Natural killer cell (primary cell): ENCODE measurements around the gene ZNF789. TPM values are rescaled to one million over a fixed set of nuclear protein-coding genes. Genes with fewer than 3 reads are reported as not detected.
A peak's percentile ranks its signal among the peaks of the same experiment; 100 is the strongest.

Experiments used
- ATAC-seq, 3 donors: fragments of 150-1000 bp in 2 of 3; fragments of 200-7000 bp in 1 of 3; cut with Tn5 transposase; 1 replicate in 1 of 3; 2 replicates in 2 of 3; pipeline ENCODE4 v1.10.0; 2021; ENCODE audit warnings: mild to moderate bottlenecking in 2 of 3, moderate library complexity in 2 of 3
- DNase-seq, 2 donors: peaks; one replicate each; pipeline versions ENCODE4 v3.0.0 to v3.0.0-alpha.2; 2013 to 2021; ENCODE audit warnings: mixed read lengths in 1 of 2
- H3K27ac ChIP-seq: one replicate; pipeline ENCODE4 v1.5.1; 2013; ENCODE audit warnings: mild to moderate bottlenecking, low read length
- H3K27me3 ChIP-seq: one replicate; pipeline ENCODE4 v1.6.1; 2013; ENCODE audit warnings: low read length; ENCODE audit not compliant: control insufficient read depth, insufficient read depth
- H3K36me3 ChIP-seq: one replicate; pipeline ENCODE4 v1.6.1; 2013; ENCODE audit warnings: low read length; ENCODE audit not compliant: control insufficient read depth, insufficient read depth
- H3K4me1 ChIP-seq: one replicate; pipeline ENCODE4 v1.6.1; 2013; ENCODE audit warnings: low read length; ENCODE audit not compliant: control insufficient read depth, insufficient read depth
- H3K4me3 ChIP-seq: one replicate; pipeline ENCODE4 v1.5.1; 2013; ENCODE audit warnings: low read length
- H3K9me3 ChIP-seq: one replicate; pipeline ENCODE4 v1.6.1; 2013; ENCODE audit warnings: low read length; ENCODE audit not compliant: control insufficient read depth, insufficient read depth
- H3K27ac Mint-ChIP-seq, 2 donors: one replicate each; pipeline ENCODE4 v1.8.0; 2022; ENCODE audit warnings: mild to moderate bottlenecking in 2 of 2, mixed read lengths in 2 of 2, moderate library complexity in 1 of 2
- H3K27me3 Mint-ChIP-seq, 2 donors: one replicate each; pipeline ENCODE4 v1.8.0; 2022; ENCODE audit warnings: low read depth in 2 of 2, mixed read lengths in 2 of 2
- H3K36me3 Mint-ChIP-seq: one replicate; pipeline ENCODE4 v1.8.0; 2022; ENCODE audit warnings: mixed read lengths
- H3K4me1 Mint-ChIP-seq, 2 donors: one replicate each; pipeline ENCODE4 v1.8.0; 2022; ENCODE audit warnings: mixed read lengths in 2 of 2
- H3K4me3 Mint-ChIP-seq: one replicate; pipeline ENCODE4 v1.8.0; 2022; ENCODE audit warnings: mild to moderate bottlenecking, moderate library complexity, mixed read lengths
- H3K9me3 Mint-ChIP-seq, 2 donors: one replicate each; pipeline ENCODE4 v1.8.0; 2022; ENCODE audit warnings: mixed read lengths in 2 of 2
- CTCF ChIP-seq: fragments of 200-600 bp; IDR thresholded peaks from one replicate; pipeline ENCODE4 v1.8.0; 2022; ENCODE audit warnings: antibody characterized with exemption
- WGBS: methylation state at CpG from one replicate; pipeline ENCODE4 v1.1.7; 2013; ENCODE audit warnings: missing lambda C conversion rate; ENCODE audit not compliant: insufficient coverage; 5-methylcytosine and 5-hydroxymethylcytosine counted together
- intact Hi-C: fragments of 100-400 bp; cut with micrococcal nuclease; formaldehyde crosslinking; loops from one replicate; pipeline ENCODE4 v1.14.2; 2022
- total RNA-seq, 4 donors: library from RNA; stranded (reverse); fragments of 120-200 nt in 1 of 4; gene quantifications; one replicate each; pipeline versions ENCODE4 v1.2.3 to v1.2.4, GENCODE V29; 2013 to 2022

The ZNF789 gene
- total RNA-seq, 3 donors from 2014 or later (not counting 1 experiment from before 2014, with no cell fraction given) = 16.7 to 18.6 (median 16.8) TPM

DNA sequence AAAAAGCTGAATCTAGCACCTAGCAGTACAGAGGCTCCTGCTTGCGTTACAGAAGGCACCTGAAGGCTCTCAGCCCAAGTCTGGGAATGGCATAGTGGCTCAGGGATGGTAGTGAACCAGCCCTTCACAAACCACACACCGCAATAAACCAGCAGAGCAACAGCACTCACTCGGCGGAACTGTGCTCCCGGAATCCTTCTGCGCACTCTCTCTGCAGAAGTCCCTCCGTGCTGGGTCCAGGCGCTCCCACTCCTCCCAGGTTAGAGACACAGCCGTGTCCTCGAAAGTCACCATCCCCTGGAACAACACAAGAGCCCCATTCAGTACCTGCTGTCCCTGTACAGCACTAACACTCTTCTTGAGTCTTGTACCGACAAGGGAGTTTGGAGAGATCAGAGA lies 25.9 kb downstream of the ZNF789 start:
- 60% methylated on average over 11 of the region's 11 CpGs for WGBS
- no peak for TF ChIP-seq CTCF
- ATAC-seq (no peak), DNase-seq (no peak)
- peak overlapping the region; percentile 100 for H3K4me3 Mint-ChIP-seq
- H3K9me3 Mint-ChIP-seq = peaks cover 0 to 1% of the 10 kb centered on the region in 2 donors
- peak overlapping the region; percentile 96 for H3K27ac ChIP-seq
- H3K27me3 Mint-ChIP-seq = no peaks in the 10 kb centered on the region
- no peaks in the 10 kb centered on the region for H3K27me3 ChIP-seq
- peaks cover 25 to 34% of the 10 kb centered on the region in 2 donors for H3K4me1 Mint-ChIP-seq
- peaks cover 12% of the 10 kb centered on the region for H3K9me3 ChIP-seq
- peaks cover 36% of the 10 kb centered on the region for H3K4me1 ChIP-seq
- peak overlapping the region; percentile 92 for H3K4me3 ChIP-seq
- intact Hi-C loops = no loop called here
- peaks cover 29% of the 10 kb centered on the region for H3K36me3 ChIP-seq
- H3K36me3 Mint-ChIP-seq = peaks cover 10% of the 10 kb centered on the region
- H3K27ac Mint-ChIP-seq = peak overlapping the region; percentile 95 to 99

- Mint-ChIP-seq H3K27me3 (no peaks in the 10 kb centered on the region), H3K36me3 (peaks cover 2% of the 10 kb centered on the region), H3K4me1 (peaks cover 25 to 29% of the 10 kb centered on the region in 2 donors), H3K27ac (peak overlapping the region; percentile 95 to 99), H3K9me3 (no peaks in the 10 kb centered on the region), H3K4me3 (peak overlapping the region; percentile 100)
- Histone ChIP-seq H3K4me3 (peak overlapping the region; percentile 92), H3K27ac (peak overlapping the region; percentile 96), H3K9me3 (peaks cover 4% of the 10 kb centered on the region), H3K27me3 (no peaks in the 10 kb centered on the region), H3K36me3 (peaks cover 21% of the 10 kb centered on the region), H3K4me1 (peaks cover 42% of the 10 kb centered on the region)
- WGBS = under 1% methylated on average over 12 of the region's 14 CpGs
- TF ChIP-seq CTCF = no peak
- ATAC-seq (peak; percentile 46 to 72 (median 52)), DNase-seq (peak in 1 of 2 donors; percentile 76)
- intact Hi-C loops = no loop called here
Measured at GRCh38 chr7:99499371-99499720, 26.7 kb downstream of the ZNF789 start.

- Histone ChIP-seq H3K27ac (peak within 1 kb of the TSS; percentile 96), H3K27me3 (no peaks in the 10 kb centered on the region), H3K4me3 (peak within 1 kb of the TSS; percentile 92), H3K9me3 (no peaks in the 10 kb centered on the region), H3K36me3 (peaks cover 17% of the 10 kb centered on the region), H3K4me1 (peaks cover 43% of the 10 kb centered on the region)
- 0% methylated on average over 68 of the region's 68 CpGs for WGBS
- TF ChIP-seq CTCF = no peak
- Mint-ChIP-seq H3K27me3 (no peaks in the 10 kb centered on the region), H3K4me1 (peaks cover 25 to 29% of the 10 kb centered on the region in 2 donors), H3K9me3 (no peaks in the 10 kb centered on the region), H3K27ac (peak within 1 kb of the TSS; percentile 95 to 99), H3K4me3 (peak within 1 kb of the TSS; percentile 100), H3K36me3 (no peaks in the 10 kb centered on the region)
- intact Hi-C loops = loop anchor here (1.0 to 10.0 kb wide), 4 partner anchors 28 to 125 kb away; partner anchors contain the start of genes ARPC1B, FAM200A, ZNF789 and ZSCAN25
- DNase-seq = peak; percentile 85 to 96
- peak; percentile 43 to 67 (median 51) for ATAC-seq
Measured at GRCh38 chr7:99499721-99500636, 27.3 kb downstream of the ZNF789 start, which contains the start of gene ZNF394. Gene ZNF394, minus strand, starts transcription at chr7:99500281. Its CDS starts 188 bp downstream, at chr7:99500093.
